HepG2 (cell line): ENCODE data around the gene SHISA4.

Experiments
- ATAD3A ChIP-seq: sonication (generic); formaldehyde crosslinking; IDR thresholded peaks from 2 replicates; pipeline ENCODE4 v1.4.0; 2020; ENCODE audit warnings: missing genetic modification reagents
- CHCHD3 ChIP-seq: sonication (generic); formaldehyde crosslinking; IDR thresholded peaks from 2 replicates; pipeline ENCODE4 v1.8.0; 2022; ENCODE audit warnings: mild to moderate bottlenecking, missing genetic modification reagents, moderate library complexity
- EZH2 ChIP-seq: conservative IDR thresholded peaks from 2 replicates; pipeline ENCODE4 v1.6.1; 2012; ENCODE audit warnings: mild to moderate bottlenecking, low read depth, low read length, moderate library complexity
- FOXK1 ChIP-seq: sonication (generic); formaldehyde crosslinking; IDR thresholded peaks from 2 replicates; pipeline ENCODE4 v1.4.0; 2020; ENCODE audit warnings: low read depth, missing genetic modification reagents, borderline replicate concordance
- KDM5B ChIP-seq: sonication (generic); formaldehyde crosslinking; IDR thresholded peaks from 2 replicates; pipeline ENCODE4 v1.4.0; 2020; ENCODE audit warnings: missing genetic modification reagents, mild to moderate bottlenecking, borderline replicate concordance
- MYC ChIP-seq: sonication (generic); formaldehyde crosslinking; IDR thresholded peaks from 2 replicates; pipeline ENCODE4 v1.9.0; 2021; ENCODE audit warnings: missing genetic modification reagents, borderline replicate concordance
- NFYB ChIP-seq: sonication (generic); formaldehyde crosslinking; IDR thresholded peaks from 2 replicates; pipeline ENCODE4 v1.4.0; 2020; ENCODE audit warnings: missing genetic modification reagents
- SMAD3 ChIP-seq: sonication (generic); formaldehyde crosslinking; IDR thresholded peaks from 2 replicates; pipeline ENCODE4 v1.4.0; 2020; ENCODE audit warnings: missing genetic modification reagents
- SMAD9 ChIP-seq: sonication (generic); formaldehyde crosslinking; IDR thresholded peaks from 2 replicates; pipeline ENCODE4 v1.5.1; 2020; ENCODE audit warnings: mild to moderate bottlenecking, missing genetic modification reagents
- ZNF12 ChIP-seq: sonication (generic); formaldehyde crosslinking; IDR thresholded peaks from 2 replicates; pipeline ENCODE4 v1.5.0; 2020; ENCODE audit warnings: missing genetic modification reagents
- ZNF446 ChIP-seq: sonication (generic); formaldehyde crosslinking; IDR thresholded peaks from 2 replicates; pipeline ENCODE4 v1.5.0; 2020; ENCODE audit warnings: mild to moderate bottlenecking, missing genetic modification reagents
- ZNF792 ChIP-seq: IDR thresholded peaks from 2 replicates; pipeline ENCODE4 v1.6.1; 2016

DNA sequence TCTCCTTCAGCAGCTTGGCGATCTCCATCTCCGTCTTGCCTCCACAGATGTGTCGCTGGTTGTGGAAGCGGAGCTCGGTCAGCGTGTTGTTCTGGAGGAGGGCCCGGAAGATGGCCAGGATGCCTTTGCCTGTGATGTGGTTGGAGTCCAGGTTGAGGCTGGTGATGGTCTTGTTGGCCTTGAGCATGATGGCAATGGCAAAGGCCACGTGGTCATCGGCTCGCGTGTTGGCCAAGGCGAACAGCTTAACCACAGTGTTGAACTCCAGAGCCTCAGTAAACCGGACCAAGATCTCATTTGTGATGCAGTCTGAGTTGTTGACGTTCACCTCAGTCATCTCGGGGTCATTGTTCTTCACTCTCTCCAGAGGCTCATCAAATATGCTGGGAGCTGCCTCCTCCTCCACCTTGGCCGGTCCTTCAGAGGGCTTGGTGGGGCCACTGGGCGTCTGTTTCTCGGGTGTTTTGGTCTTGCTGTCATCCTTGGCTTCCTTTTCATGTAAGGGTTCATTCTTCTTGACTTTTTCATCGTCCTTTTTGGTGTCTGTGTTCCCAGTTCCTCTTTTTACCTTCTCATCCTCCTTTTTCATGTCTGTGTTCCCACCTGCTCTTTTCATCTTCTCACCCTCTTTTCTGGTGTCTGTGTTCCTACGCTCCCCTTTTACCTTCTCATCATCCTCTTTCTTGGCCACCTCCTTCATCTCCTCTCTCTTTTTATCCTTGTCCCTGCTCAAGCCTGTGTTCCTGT is 11.2 kb downstream of the SHISA4 start:
- no peak for TF ChIP-seq MYC (CRISPR knock-in tag)
- no peak for TF ChIP-seq FOXK1 (CRISPR knock-in tag)
- TF ChIP-seq ZNF12 (CRISPR knock-in tag) = no peak
- TF ChIP-seq SMAD9 (CRISPR knock-in tag) = no peak
- TF ChIP-seq ZNF792 (CRISPR knock-in tag) = no peak
- no peak for TF ChIP-seq ZNF446 (CRISPR knock-in tag)
- TF ChIP-seq KDM5B = no peak
- TF ChIP-seq SMAD3 (CRISPR knock-in tag) = no peak
- no peak for TF ChIP-seq ATAD3A (CRISPR knock-in tag)
- no peak for TF ChIP-seq EZH2
- no peak for TF ChIP-seq NFYB (CRISPR knock-in tag)
- no peak for TF ChIP-seq CHCHD3
